ENCODE results near the gene ZNF608. TPM values are rescaled to one million over a fixed set of nuclear protein-coding genes. Genes with fewer than 3 reads are reported as not detected.

Gene ZNF608
- total and polyA plus RNA-seq, 2 donors (not counting 3 experiments of a cell fraction or from before 2014, with no cell fraction given): 16.2 to 33.6 TPM

DNA sequence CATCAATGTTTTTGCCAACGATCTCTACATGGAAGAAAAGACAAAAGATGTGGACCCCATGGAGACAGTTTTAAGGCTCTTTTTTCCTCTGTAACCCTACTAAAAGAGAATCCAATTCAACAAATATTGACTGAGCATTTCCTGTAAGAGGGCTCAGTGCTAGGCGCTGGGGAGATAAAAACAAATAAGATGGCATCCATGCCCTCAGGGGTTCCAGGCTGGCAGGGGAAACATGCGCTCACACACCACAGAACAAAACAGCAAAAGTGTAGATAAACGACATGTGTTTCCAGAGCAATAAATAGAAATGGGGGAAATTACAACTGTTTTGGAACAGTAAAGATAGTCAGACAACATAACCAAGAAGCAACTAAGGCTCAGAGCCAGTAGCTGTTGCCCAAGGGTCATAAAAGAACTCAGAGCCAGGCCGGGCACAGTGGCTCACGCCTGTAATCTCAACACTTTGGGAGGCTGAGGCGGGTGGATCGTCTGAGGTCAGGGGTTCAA, 25.2 kb downstream of the ZNF608 start:
- Histone ChIP-seq H3K4me3 (replicated peaks in 1 of 3; ENCODE audit: insufficient read depth in 1 of 3, low read depth in 1 of 3, low read length in 3 of 3) (no peak overlapping the region), H3K9me3 (replicated peaks; ENCODE audit: control insufficient read depth, insufficient read depth, low read length) (no peaks in the 10 kb centered on the region), H3K36me3 (ENCODE audit: control insufficient read depth in 2 of 2, extremely low read depth in 1 of 2, insufficient read depth in 2 of 2, low read length in 2 of 2) (no peaks in the 10 kb centered on the region), H3K9me1 (replicated peaks; ENCODE audit: control insufficient read depth, extremely low read depth, insufficient read depth, low read length) (no peaks in the 10 kb centered on the region), H3K79me2 (ENCODE audit: control insufficient read depth, insufficient read depth, low read length) (peaks cover 6% of the 10 kb centered on the region), H3K4me2 (ENCODE audit: insufficient read depth, low read length) (no peak overlapping the region), H3K4me1 (ENCODE audit: control insufficient read depth, extremely low read depth, insufficient read depth, low read length) (no peaks in the 10 kb centered on the region), H4K20me1 (replicated peaks; ENCODE audit: control insufficient read depth, extremely low read depth, insufficient read depth, low read length) (no peaks in the 10 kb centered on the region), H3K27ac (ENCODE audit: insufficient read depth, low read depth, low read length) (no peak overlapping the region), H2AFZ (ENCODE audit: low read depth, low read length) (no peak overlapping the region), H3K27me3 (ENCODE audit: control insufficient read depth in 2 of 2, insufficient read depth in 2 of 2, low read length in 2 of 2) (no peaks in the 10 kb centered on the region), H3K9ac (replicated peaks; ENCODE audit: extremely low read depth, insufficient read depth, low read length) (no peak overlapping the region)
- intact Hi-C loops (cut with micrococcal nuclease): no loop called here
- TF ChIP-seq, protein P1, sequence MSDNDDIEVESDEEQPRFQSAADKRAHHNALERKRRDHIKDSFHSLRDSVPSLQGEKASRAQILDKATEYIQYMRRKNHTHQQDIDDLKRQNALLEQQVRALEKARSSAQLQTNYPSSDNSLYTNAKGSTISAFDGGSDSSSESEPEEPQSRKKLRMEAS (IDR thresholded peaks at IDR 0.05; ENCODE audit: insufficient read depth, insufficient read length): no peak
- no peak for TF ChIP-seq EZH2 (IDR thresholded peaks at IDR 0.05; ENCODE audit: borderline replicate concordance, low read depth, low read length, severe bottlenecking)
- TF ChIP-seq, protein P2, sequence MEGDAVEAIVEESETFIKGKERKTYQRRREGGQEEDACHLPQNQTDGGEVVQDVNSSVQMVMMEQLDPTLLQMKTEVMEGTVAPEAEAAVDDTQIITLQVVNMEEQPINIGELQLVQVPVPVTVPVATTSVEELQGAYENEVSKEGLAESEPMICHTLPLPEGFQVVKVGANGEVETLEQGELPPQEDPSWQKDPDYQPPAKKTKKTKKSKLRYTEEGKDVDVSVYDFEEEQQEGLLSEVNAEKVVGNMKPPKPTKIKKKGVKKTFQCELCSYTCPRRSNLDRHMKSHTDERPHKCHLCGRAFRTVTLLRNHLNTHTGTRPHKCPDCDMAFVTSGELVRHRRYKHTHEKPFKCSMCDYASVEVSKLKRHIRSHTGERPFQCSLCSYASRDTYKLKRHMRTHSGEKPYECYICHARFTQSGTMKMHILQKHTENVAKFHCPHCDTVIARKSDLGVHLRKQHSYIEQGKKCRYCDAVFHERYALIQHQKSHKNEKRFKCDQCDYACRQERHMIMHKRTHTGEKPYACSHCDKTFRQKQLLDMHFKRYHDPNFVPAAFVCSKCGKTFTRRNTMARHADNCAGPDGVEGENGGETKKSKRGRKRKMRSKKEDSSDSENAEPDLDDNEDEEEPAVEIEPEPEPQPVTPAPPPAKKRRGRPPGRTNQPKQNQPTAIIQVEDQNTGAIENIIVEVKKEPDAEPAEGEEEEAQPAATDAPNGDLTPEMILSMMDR (IDR thresholded peaks at IDR 0.05; ENCODE audit: extremely low read depth in 1 of 2, insufficient read depth in 1 of 2, low read depth in 1 of 2, low read length in 2 of 2): no peak
- TF ChIP-seq JUN (IDR thresholded peaks at IDR 0.05; ENCODE audit: borderline replicate concordance, insufficient read depth, insufficient read length, low read depth): no peak
- TF ChIP-seq POLR2AphosphoS5 (IDR thresholded peaks at IDR 0.05; ENCODE audit: insufficient read depth, low read depth, low read length): no peak
- TF ChIP-seq FOS (IDR thresholded peaks at IDR 0.05; ENCODE audit: borderline replicate concordance, insufficient read depth, low read length): no peak
- no peak for TF ChIP-seq GATA2 (IDR thresholded peaks at IDR 0.05; ENCODE audit: insufficient read depth, insufficient read length, low read depth, low read length)
- TF ChIP-seq MYC (IDR thresholded peaks at IDR 0.05; ENCODE audit: low read depth, low read length): no peak
- TF ChIP-seq POLR2A (IDR thresholded peaks at IDR 0.05; ENCODE audit: low read depth, low read length): no peak
- dilution Hi-C loops (cut with MboI; ENCODE audit: extremely low pct_ligation_motif_present, low sequenced_read_pairs): no loop called here
- no TSS peak for BruUV-seq (replicated peaks)
- ChIA-PET POLR2A (interaction anchor here (0.6 kb wide), 1 partner anchor 11 kb away, joined by 3 read pairs; no protein-coding TSS in a partner anchor), CTCF (no interaction called here)
- FAIRE-seq (no peak), DNase-seq (ENCODE audit: low read depth, low spot score) (no peak)
